OCI-LY7 (cell line): Measurements from ENCODE around the gene ANO3.

Experiments
- EZH2phosphoT487 ChIP-seq: fragments of 200-600 bp; sonication (generic); IDR thresholded peaks from 2 replicates; pipeline ENCODE4 v1.6.1; 2018; ENCODE audit warnings: low read depth, borderline replicate concordance, mild to moderate bottlenecking, mixed run types, antibody characterized with exemption, low read length, moderate library complexity, mixed read lengths
- TF ChIP-seq, protein P1 (sequence below): fragments of 200-600 bp; sonication (generic); conservative IDR thresholded peaks from 2 replicates; pipeline ENCODE4 v1.5.1; 2014; ENCODE audit warnings: mild to moderate bottlenecking, antibody characterized with exemption, low read length, moderate library complexity, mixed read lengths

DNA sequence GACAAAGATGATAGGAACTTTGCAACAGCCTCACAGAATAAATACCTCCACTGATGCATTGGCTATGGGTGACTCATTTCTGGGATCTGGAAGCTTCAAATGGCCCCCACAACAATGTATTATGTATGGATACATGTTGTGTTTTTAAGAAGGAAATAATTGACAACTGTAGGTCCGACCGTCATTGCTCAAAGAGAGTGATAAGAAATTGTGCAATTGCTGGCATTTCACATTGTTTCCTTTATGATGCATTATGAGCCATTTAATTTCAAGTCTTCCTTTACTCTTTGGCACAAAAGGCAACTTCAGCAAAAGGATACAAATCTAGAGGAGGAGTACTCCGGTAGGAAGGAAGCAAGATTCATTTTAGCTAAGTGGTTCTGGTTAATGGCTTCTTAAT is 2.0 kb downstream of the ANO3 start:
- TF ChIP-seq, protein P1, sequence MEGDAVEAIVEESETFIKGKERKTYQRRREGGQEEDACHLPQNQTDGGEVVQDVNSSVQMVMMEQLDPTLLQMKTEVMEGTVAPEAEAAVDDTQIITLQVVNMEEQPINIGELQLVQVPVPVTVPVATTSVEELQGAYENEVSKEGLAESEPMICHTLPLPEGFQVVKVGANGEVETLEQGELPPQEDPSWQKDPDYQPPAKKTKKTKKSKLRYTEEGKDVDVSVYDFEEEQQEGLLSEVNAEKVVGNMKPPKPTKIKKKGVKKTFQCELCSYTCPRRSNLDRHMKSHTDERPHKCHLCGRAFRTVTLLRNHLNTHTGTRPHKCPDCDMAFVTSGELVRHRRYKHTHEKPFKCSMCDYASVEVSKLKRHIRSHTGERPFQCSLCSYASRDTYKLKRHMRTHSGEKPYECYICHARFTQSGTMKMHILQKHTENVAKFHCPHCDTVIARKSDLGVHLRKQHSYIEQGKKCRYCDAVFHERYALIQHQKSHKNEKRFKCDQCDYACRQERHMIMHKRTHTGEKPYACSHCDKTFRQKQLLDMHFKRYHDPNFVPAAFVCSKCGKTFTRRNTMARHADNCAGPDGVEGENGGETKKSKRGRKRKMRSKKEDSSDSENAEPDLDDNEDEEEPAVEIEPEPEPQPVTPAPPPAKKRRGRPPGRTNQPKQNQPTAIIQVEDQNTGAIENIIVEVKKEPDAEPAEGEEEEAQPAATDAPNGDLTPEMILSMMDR = no peak
- TF ChIP-seq EZH2phosphoT487 = no peak
